ENCODE data around the gene MFSD11.
"Not testable (repeated sequence)": the region's sequence is repeated elsewhere in the genome, so short reads cannot be mapped to it uniquely, and the experiment has no call there.

The MFSD11 gene

GRCh38 chr17:76725580-76726230, 12.2 kb upstream of the MFSD11 start:
- H3K27ac ChIP-seq = peak overlapping the region; percentile 99 to 100
- DNase-seq (ENCODE audit: low spot score) = peak; percentile 91
- no peak for TF ChIP-seq CTCF (IDR thresholded peaks at IDR 0.05)
- peak overlapping the region; percentile 95 for H3K4me3 ChIP-seq

- TF ChIP-seq CTCF (IDR thresholded peaks at IDR 0.05) = no peak
- peak; percentile 99 for DNase-seq (ENCODE audit: low spot score)
- Histone ChIP-seq H3K27ac (peak within 1 kb of the TSS; percentile 99 to 100), H3K4me3 (peak within 1 kb of the TSS; percentile 95)
Measured at GRCh38 chr17:76726231-76726775, 11.6 kb upstream of the MFSD11 start, which contains the start of gene JMJD6. JMJD6 (minus strand) TSS chr17:76726606; CDS start chr17:76726475, 131 bp downstream.

DNA sequence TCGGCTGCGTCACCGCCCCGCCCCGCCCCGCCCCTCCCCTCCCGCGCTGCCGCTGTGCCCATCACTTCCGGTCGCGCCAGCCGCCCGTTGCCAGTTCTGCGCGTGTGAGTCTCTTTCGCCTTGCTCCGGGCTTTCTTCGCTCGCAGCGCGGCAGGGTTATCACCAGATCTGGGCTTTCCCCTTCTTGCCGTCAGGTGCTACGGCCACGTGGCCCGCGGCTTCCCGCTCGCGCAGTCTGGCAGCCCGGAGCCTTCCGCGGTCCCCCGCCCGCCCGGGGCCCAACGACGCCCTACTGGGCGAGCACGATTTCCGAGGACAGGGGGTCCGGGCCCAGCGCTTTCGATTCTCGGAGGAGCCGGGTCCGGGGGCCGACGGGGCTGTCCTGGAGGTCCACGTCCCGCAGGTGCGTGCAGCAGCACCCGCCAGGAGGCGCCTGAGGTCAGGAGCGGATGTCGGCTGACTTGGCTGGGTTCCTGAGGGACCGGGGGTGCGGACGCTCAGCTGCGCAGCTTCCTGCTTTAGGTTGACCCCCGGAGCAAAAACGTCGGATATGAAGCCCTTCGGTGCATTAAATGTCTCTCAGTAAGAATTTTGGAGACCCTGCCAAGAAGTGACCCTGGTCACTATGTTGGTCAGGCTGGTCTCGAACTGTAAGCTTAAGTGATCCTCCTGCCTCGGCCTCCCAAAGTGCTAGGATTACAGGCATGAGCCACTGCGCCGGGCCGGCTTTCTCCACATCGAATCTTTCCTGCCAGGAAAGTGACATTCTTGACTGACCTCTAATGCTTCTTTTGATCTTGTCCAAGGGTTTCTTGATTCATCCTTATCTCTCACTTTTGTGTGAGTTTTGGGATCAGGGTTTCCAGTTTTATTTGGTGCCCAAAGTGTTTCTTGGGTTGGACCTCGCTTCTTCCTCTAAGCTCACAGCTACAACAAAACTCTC, 10.9 kb upstream of the MFSD11 start, which contains the start of gene METTL23:
Gene METTL23, plus strand, starts transcription at position 64 of the 943 bp plus-strand sequence. CDS start 2,872 bp downstream, outside the sequence.
- peak; percentile 58 for TF ChIP-seq CTCF (IDR thresholded peaks at IDR 0.05)
- H3K4me3 ChIP-seq = peak within 1 kb of the TSS; percentile 95
- peak within 1 kb of the TSS; percentile 99 to 100 for H3K27ac ChIP-seq
- peak; percentile 89 for DNase-seq (ENCODE audit: low spot score)

DNA sequence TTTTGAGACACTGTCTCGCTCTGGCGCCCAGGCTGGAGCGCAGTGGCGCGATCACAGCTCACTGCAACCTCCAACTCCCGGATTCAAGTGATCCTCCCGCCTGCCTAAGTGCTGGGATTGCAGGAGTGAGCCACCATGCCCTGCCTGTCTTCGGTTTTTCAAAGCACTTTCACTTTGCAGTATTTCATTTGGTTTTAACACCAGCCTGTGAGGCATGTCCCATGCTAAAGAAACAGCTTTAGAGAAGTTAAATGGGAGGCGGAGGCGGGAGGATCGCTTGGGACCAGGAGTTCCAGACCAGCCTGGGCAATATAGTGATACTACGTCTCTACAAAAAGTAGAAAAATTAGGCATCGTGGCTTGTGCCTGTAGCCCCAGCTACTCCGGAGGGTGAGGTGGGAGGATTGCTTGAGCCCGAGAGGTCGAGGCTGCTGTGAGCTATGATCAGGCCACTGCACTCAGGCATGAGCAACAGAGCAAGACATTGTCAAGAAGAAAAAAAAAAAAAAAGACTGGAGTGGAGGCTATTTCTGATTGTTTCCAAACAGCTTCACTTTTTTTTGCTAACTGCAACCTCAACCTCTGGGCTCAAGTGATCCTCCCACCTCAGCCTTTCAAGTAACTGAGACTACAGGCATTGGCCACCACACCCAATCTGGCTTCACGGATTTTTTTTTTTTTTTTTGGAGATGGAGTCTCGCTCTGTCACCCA, 10.0 kb upstream of the MFSD11 start:
- Histone ChIP-seq H3K27ac (peak overlapping the region; percentile 53 to 99), H3K4me3 (peak overlapping the region; percentile 95)
- no peak for TF ChIP-seq CTCF (IDR thresholded peaks at IDR 0.05)
- DNase-seq (ENCODE audit: low spot score) = no peak

- not testable (repeated sequence) for DNase-seq (ENCODE audit: low spot score); H3K27ac ChIP-seq; H3K4me3 ChIP-seq
Measured at GRCh38 chr17:76731800-76732733, 5.9 kb upstream of the MFSD11 start.

DNA sequence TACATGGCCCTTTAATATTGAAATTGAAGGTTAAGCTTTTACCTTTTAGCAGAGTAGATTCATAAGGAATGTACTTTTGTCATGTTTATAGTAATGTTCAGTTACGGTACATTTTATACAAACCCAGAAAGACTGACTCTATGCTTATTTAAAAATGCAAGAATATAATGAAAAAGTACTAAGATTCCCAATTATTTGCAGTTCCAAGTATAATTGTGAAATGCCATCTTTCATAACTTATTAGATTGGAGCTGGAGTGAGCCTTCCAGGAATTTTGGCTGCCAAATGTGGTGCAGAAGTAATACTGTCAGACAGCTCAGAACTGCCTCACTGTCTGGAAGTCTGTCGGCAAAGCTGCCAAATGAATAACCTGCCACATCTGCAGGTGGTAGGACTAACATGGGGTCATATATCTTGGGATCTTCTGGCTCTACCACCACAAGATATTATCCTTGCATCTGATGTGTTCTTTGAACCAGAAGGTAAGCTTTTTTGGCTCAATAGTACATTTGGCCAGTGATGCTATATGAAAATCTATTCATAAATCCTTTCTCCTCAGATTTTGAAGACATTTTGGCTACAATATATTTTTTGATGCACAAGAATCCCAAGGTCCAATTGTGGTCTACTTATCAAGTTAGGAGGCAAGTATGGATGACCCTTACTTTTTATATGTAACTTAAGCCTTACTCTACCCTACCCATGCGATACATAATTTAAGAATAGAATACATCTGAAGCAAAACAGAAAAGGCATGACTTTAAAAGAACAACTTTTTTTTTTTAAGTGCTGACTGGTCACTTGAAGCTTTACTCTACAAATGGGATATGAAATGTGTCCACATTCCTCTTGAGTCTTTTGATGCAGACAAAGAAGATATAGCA, 4.9 kb upstream of the MFSD11 start:
- no peak overlapping the region for H3K27ac ChIP-seq
- TF ChIP-seq CTCF (IDR thresholded peaks at IDR 0.05) = no peak
- no peak for DNase-seq (ENCODE audit: low spot score)
- no peak overlapping the region for H3K4me3 ChIP-seq

Measured in coronary artery (tissue), 2 donors.